ENCODE results near the gene SGCB.

DNA sequence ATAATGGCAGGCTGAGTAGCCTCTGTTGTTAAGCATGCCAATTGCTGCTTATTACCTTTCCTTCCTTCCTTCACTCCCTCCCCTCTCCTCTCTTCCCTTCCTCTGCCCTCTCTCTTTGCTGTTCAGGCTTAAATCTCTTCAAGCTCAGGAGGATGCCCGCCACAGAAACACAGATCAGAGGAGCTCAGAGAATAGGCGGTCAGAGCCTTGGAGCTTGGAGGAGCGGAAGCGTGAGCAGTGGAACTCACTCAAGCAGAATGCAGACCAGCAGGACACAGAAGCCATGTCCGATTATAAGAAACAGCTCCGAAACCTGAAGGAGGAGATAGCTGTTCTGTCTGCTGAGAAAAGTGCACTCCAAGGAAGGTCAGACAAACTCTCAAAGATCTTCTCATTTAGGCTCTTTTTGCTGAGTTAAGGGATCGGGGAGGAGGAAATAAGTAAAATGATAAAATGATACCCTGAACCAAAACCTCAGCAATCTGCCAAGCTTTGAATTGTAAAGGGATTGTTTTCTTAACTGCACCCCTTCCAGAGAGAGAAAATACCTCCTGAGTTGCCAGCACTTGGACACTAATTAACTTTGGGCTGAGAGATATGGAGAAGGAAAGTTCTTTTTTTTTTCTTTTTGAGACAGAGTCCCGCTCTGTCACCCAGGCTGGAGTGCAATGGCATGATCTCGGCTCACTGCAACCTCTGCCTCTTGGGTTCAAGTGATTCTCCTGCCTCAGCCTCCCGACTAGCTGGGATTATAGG, 33.9 kb upstream of the SGCB start:
- TF ChIP-seq EZH2phosphoT487 (IDR thresholded peaks at IDR 0.05; ENCODE audit: borderline replicate concordance, low read length): no peak
- TF ChIP-seq, protein P1, sequence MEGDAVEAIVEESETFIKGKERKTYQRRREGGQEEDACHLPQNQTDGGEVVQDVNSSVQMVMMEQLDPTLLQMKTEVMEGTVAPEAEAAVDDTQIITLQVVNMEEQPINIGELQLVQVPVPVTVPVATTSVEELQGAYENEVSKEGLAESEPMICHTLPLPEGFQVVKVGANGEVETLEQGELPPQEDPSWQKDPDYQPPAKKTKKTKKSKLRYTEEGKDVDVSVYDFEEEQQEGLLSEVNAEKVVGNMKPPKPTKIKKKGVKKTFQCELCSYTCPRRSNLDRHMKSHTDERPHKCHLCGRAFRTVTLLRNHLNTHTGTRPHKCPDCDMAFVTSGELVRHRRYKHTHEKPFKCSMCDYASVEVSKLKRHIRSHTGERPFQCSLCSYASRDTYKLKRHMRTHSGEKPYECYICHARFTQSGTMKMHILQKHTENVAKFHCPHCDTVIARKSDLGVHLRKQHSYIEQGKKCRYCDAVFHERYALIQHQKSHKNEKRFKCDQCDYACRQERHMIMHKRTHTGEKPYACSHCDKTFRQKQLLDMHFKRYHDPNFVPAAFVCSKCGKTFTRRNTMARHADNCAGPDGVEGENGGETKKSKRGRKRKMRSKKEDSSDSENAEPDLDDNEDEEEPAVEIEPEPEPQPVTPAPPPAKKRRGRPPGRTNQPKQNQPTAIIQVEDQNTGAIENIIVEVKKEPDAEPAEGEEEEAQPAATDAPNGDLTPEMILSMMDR (conservative IDR thresholded peaks at IDR 0.05; ENCODE audit: low read depth, low read length): no peak
- TF ChIP-seq EZH2 (IDR thresholded peaks at IDR 0.05; ENCODE audit: low read length, unreplicated experiment): no peak

Data from PC-3 (cell line).